ENCODE measurements around the gene CERS6. TPM values are rescaled to one million over a fixed set of nuclear protein-coding genes. Genes with fewer than 3 reads are reported as not detected.

CERS6 gene
- total RNA-seq, 1 experiment from 2014 or later, result 8.3 TPM

GRCh38 chr2:168821992-168822391, 365.9 kb downstream of the CERS6 start:
- Histone ChIP-seq H3K9me3 (ENCODE audit: insufficient read depth, low read depth) (no peaks in the 10 kb centered on the region), H3K4me3 (no peak overlapping the region), H3K36me3 (ENCODE audit: low read depth) (no peaks in the 10 kb centered on the region), H3K4me2 (no peak overlapping the region), H3K4me1 (replicated peaks; ENCODE audit: insufficient read depth) (no peaks in the 10 kb centered on the region), H2AFZ (no peak overlapping the region), H3F3A (ENCODE audit: insufficient read depth, low read depth) (no peaks in the 10 kb centered on the region), H4K20me1 (ENCODE audit: insufficient read depth) (no peaks in the 10 kb centered on the region), H3K27ac (no peak overlapping the region), H3K79me2 (ENCODE audit: low read depth) (no peaks in the 10 kb centered on the region), H3K27me3 (ENCODE audit: insufficient read depth, low read depth) (no peaks in the 10 kb centered on the region), H3K9me2 (ENCODE audit: insufficient read depth) (no peaks in the 10 kb centered on the region)
- no TSS peak for BruUV-seq (replicated peaks)
- POLR2A ChIA-PET (ENCODE audit: unreplicated experiment), result no interaction called here
- intact Hi-C loops (cut with micrococcal nuclease; ENCODE audit: unreplicated experiment), result no loop called here
- no peak for TF ChIP-seq CTCF (conservative IDR thresholded peaks at IDR 0.05)
- TF ChIP-seq EZH2 (IDR thresholded peaks at IDR 0.05; ENCODE audit: low read depth), result no peak
- DNase-seq, result no peak
- CTCF ChIA-PET, result no interaction called here

Small RNAs within 50 kb of the gene (microRNA-seq; reads per million reads assigned to microRNA genes)
- gene MIR4774 (ENCODE audit: borderline number of aligned reads, borderline replicate concordance), result not detected

Other genes with a start within 250 kb of the CERS6 start
- 14.5 and 18.6 TPM in 2 replicates for gene STK39, start 208.7 kb upstream of the CERS6 start, total RNA-seq (2021)